ENCODE data around the gene ELP1.

DNA sequence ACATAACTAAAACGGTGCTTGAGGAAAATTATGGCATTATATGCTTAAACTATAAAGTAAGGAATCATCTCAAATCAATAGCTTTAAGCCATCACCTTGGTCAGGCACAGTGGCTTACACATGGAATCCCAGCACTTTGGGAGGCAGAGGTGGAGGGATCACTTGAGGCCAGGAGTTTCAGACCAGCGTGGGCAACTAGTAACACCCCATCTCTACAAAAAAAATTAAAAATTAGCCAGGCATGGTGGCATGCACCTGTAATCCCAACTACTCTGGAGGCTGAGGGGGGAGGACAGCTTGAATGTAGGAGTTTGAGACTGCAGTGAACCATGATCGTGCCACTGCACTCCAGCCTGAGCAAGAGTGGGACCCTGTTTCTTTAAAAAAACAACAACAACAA, 49.2 kb downstream of the ELP1 start:
- TF ChIP-seq, protein P1, sequence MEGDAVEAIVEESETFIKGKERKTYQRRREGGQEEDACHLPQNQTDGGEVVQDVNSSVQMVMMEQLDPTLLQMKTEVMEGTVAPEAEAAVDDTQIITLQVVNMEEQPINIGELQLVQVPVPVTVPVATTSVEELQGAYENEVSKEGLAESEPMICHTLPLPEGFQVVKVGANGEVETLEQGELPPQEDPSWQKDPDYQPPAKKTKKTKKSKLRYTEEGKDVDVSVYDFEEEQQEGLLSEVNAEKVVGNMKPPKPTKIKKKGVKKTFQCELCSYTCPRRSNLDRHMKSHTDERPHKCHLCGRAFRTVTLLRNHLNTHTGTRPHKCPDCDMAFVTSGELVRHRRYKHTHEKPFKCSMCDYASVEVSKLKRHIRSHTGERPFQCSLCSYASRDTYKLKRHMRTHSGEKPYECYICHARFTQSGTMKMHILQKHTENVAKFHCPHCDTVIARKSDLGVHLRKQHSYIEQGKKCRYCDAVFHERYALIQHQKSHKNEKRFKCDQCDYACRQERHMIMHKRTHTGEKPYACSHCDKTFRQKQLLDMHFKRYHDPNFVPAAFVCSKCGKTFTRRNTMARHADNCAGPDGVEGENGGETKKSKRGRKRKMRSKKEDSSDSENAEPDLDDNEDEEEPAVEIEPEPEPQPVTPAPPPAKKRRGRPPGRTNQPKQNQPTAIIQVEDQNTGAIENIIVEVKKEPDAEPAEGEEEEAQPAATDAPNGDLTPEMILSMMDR (IDR thresholded peaks at IDR 0.05 in 4 of 5, conservative IDR thresholded peaks at IDR 0.05 in 1 of 5), result no peak
- no peak for TF ChIP-seq POLR2A (IDR thresholded peaks at IDR 0.05)

Measured in gastrocnemius medialis (tissue), 4 donors.